HG03066 (cell line): ENCODE data around the gene TGIF2LY.
"Not testable (repeated sequence)": the region's sequence is repeated elsewhere in the genome, so short reads cannot be mapped to it uniquely, and the experiment has no call there.

Source experiments
- ATAC-seq: cut with Tn5 transposase; IDR thresholded peaks from one replicate; pipeline ENCODE4 v1.9.1; 2021; ENCODE audit warnings: low read depth; ENCODE audit not compliant: unreplicated experiment

The TGIF2LY gene

GRCh38 chrY:3578767-3579166 is at the start of gene TGIF2LY:
Gene TGIF2LY, plus strand, starts transcription at chrY:3579067. Its CDS starts 178 bp downstream, at chrY:3579245.
- not testable (repeated sequence) for ATAC-seq
